Measurements from ENCODE around the gene ZP1.

ZP1 gene

GRCh38 chr11:60891103-60891741 is 23.9 kb downstream of the ZP1 start:
- Histone ChIP-seq H3K27me3 (replicated peaks; ENCODE audit: control insufficient read depth, insufficient read depth, low read length) (no peaks in the 10 kb centered on the region), H3K4me1 (ENCODE audit: control insufficient read depth, insufficient read depth, low read length) (no peaks in the 10 kb centered on the region), H3K36me3 (ENCODE audit: control insufficient read depth, insufficient read depth, low read length, severe bottlenecking) (peaks cover 43% of the 10 kb centered on the region), H3K9me3 (ENCODE audit: control insufficient read depth, low read length) (no peaks in the 10 kb centered on the region), H3K4me3 (ENCODE audit: low read length) (no peak overlapping the region), H3K9ac (ENCODE audit: low read length) (no peak overlapping the region)
- DNase-seq (ENCODE audit: low read depth): no peak

DNA sequence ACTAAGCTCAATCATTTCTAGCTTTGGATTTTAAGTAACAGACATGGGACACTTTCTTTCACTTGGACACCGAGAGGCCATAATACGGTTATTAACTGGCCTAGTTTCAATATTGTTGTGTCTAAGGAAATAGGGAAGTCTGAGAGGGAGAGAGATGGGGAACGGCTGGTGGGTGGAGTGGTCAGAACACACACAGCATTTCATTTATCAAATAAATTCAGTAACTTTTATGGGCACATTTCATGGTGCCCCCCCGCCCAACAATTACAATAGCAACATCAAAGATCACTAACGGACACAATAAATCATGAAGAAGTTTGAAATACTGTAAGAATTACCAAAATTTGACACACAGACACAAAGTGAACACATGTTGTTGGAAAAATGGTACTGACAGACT is 28.3 kb downstream of the ZP1 start:
- H3K9ac ChIP-seq (ENCODE audit: low read length): no peak overlapping the region
- no peaks in the 10 kb centered on the region for H3K9me3 ChIP-seq (ENCODE audit: control insufficient read depth, low read length)
- H3K4me3 ChIP-seq (ENCODE audit: low read length): no peak overlapping the region
- H3K27me3 ChIP-seq (replicated peaks; ENCODE audit: control insufficient read depth, insufficient read depth, low read length): no peaks in the 10 kb centered on the region
- no peaks in the 10 kb centered on the region for H3K4me1 ChIP-seq (ENCODE audit: control insufficient read depth, insufficient read depth, low read length)
- peaks cover 73% of the 10 kb centered on the region for H3K36me3 ChIP-seq (ENCODE audit: control insufficient read depth, insufficient read depth, low read length, severe bottlenecking)
- no peak for DNase-seq (ENCODE audit: low read depth)

GRCh38 chr11:60897496-60897895 is 30.2 kb downstream of the ZP1 start:
- DNase-seq (ENCODE audit: low read depth): no peak
- no peaks in the 10 kb centered on the region for H3K9me3 ChIP-seq (ENCODE audit: control insufficient read depth, low read length)
- no peaks in the 10 kb centered on the region for H3K4me1 ChIP-seq (ENCODE audit: control insufficient read depth, insufficient read depth, low read length)
- peaks cover 89% of the 10 kb centered on the region for H3K36me3 ChIP-seq (ENCODE audit: control insufficient read depth, insufficient read depth, low read length, severe bottlenecking)
- no peaks in the 10 kb centered on the region for H3K27me3 ChIP-seq (replicated peaks; ENCODE audit: control insufficient read depth, insufficient read depth, low read length)
- H3K4me3 ChIP-seq (ENCODE audit: low read length): no peak overlapping the region
- H3K9ac ChIP-seq (ENCODE audit: low read length): no peak overlapping the region

DNA sequence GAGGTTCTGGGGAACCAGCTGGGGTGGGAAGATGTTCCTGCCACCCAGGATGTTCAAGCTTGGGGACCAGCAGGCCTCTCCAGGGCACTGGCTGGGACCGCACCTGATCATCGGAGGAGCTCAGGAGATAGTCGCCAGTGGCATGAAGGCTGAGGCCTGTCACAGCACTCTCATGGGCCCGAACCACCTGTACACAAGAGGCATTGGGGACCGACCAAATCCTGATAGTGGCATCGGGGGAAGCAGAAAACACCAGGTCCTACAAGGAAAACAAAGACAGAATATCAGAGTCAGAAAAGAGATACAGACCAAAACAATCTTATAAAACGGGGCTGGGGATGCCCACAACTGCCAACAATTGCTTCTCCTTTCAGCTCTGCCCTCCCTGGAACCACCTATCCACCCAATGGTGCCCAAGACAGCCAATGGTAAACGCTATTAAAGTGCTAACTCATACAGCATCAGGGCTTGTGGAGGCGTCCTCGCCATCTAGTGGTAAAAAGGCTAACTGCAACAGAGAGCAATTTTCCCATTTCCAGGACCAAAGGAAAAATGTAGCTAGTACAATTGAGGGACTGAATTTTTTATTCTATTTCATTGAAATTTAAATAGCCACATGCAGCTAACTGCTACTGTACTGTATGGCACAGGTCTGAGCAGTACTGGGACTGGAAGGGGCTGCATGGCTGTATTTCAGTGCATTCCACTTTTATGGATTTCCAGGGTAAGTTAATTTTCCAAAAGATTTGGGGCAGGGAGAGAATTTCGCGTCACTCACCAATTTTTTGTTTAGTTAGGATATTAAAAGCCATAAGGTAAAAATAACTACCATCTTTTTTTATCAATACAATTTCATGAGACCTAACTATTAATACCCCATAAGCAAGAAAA is 31.9 kb downstream of the ZP1 start:
- Histone ChIP-seq H3K4me1 (ENCODE audit: control insufficient read depth, insufficient read depth, low read length) (peaks cover under 1% of the 10 kb centered on the region), H3K36me3 (ENCODE audit: control insufficient read depth, insufficient read depth, low read length, severe bottlenecking) (peaks cover 87% of the 10 kb centered on the region), H3K4me3 (ENCODE audit: low read length) (no peak overlapping the region), H3K27me3 (replicated peaks; ENCODE audit: control insufficient read depth, insufficient read depth, low read length) (no peaks in the 10 kb centered on the region), H3K9ac (ENCODE audit: low read length) (peak overlapping the region; percentile 3), H3K9me3 (ENCODE audit: control insufficient read depth, low read length) (no peaks in the 10 kb centered on the region)
- peak; percentile 84 for DNase-seq (ENCODE audit: low read depth)

- H3K36me3 ChIP-seq (ENCODE audit: control insufficient read depth, insufficient read depth, low read length, severe bottlenecking): peaks cover 80% of the 10 kb centered on the region
- peaks cover 7% of the 10 kb centered on the region for H3K4me1 ChIP-seq (ENCODE audit: control insufficient read depth, insufficient read depth, low read length)
- H3K27me3 ChIP-seq (replicated peaks; ENCODE audit: control insufficient read depth, insufficient read depth, low read length): no peaks in the 10 kb centered on the region
- no peaks in the 10 kb centered on the region for H3K9me3 ChIP-seq (ENCODE audit: control insufficient read depth, low read length)
- no peak overlapping the region for H3K9ac ChIP-seq (ENCODE audit: low read length)
- DNase-seq (ENCODE audit: low read depth): no peak
- H3K4me3 ChIP-seq (ENCODE audit: low read length): no peak overlapping the region
Observed at GRCh38 chr11:60899977-60900376, 32.6 kb downstream of the ZP1 start.

GRCh38 chr11:60900673-60901404 is 33.5 kb downstream of the ZP1 start:
- no peak overlapping the region for H3K4me3 ChIP-seq (ENCODE audit: low read length)
- H3K36me3 ChIP-seq (ENCODE audit: control insufficient read depth, insufficient read depth, low read length, severe bottlenecking): peaks cover 71% of the 10 kb centered on the region
- peaks cover 14% of the 10 kb centered on the region for H3K4me1 ChIP-seq (ENCODE audit: control insufficient read depth, insufficient read depth, low read length)
- H3K9me3 ChIP-seq (ENCODE audit: control insufficient read depth, low read length): no peaks in the 10 kb centered on the region
- no peak for DNase-seq (ENCODE audit: low read depth)
- no peaks in the 10 kb centered on the region for H3K27me3 ChIP-seq (replicated peaks; ENCODE audit: control insufficient read depth, insufficient read depth, low read length)
- H3K9ac ChIP-seq (ENCODE audit: low read length): no peak overlapping the region

DNA sequence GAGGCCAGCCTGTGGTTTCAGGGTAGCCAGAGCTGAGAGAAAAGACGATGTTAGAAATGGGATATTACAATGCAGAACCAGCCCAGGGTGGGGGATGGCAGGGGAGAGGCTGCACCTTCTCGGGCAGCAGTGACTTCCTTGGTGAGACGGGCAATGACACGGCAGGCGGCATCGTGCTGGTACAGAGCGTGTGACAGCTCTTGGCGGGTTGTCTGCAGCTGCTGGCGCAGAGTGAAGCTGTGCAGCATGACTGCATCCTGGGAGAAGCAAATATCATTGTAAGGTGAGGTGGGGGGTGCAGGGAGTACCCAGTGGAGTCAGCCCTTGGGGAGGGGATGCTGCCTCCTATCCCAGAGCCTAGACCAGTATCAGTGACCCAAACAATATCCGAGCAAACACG is 35.3 kb downstream of the ZP1 start:
- Histone ChIP-seq H3K4me3 (ENCODE audit: low read length) (no peak overlapping the region), H3K4me1 (ENCODE audit: control insufficient read depth, insufficient read depth, low read length) (peaks cover 14% of the 10 kb centered on the region), H3K36me3 (ENCODE audit: control insufficient read depth, insufficient read depth, low read length, severe bottlenecking) (peaks cover 53% of the 10 kb centered on the region), H3K9me3 (ENCODE audit: control insufficient read depth, low read length) (no peaks in the 10 kb centered on the region), H3K27me3 (replicated peaks; ENCODE audit: control insufficient read depth, insufficient read depth, low read length) (no peaks in the 10 kb centered on the region), H3K9ac (ENCODE audit: low read length) (no peak overlapping the region)
- DNase-seq (ENCODE audit: low read depth): no peak

GRCh38 chr11:60905047-60905446 is 37.7 kb downstream of the ZP1 start:
- no peaks in the 10 kb centered on the region for H3K9me3 ChIP-seq (ENCODE audit: control insufficient read depth, low read length)

DNA sequence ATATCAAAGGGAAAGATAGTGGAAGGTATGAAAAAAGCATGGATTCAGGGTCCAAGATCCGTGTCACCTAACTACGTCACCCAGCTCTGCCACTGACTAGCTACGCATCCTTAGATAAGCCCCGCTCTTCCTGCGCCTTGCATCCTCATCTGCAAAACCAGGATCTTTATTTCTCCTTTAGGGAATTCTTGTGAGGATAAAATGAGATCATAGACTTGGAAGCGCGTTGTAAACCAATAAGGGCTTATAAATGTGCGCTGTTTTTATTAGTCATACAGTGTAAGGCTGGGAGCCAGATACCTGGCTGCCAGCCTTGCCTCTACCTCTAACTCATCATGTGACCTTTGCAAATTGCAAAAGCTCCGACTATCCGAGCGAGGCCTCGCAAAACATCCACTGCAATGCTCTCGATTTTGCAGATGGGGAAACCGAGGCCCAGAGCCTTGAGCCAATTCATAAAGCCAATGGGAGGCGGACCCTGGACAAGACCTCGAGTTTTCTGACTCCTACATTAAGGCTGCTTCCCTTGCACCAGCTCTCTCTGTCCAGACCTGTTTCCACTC is 38.3 kb downstream of the ZP1 start:
- Histone ChIP-seq H3K9me3 (ENCODE audit: control insufficient read depth, low read length) (no peaks in the 10 kb centered on the region), H3K27me3 (replicated peaks; ENCODE audit: control insufficient read depth, insufficient read depth, low read length) (peaks cover 4% of the 10 kb centered on the region), H3K9ac (ENCODE audit: low read length) (peak overlapping the region; percentile 94), H3K4me1 (ENCODE audit: control insufficient read depth, insufficient read depth, low read length) (peaks cover 14% of the 10 kb centered on the region), H3K36me3 (ENCODE audit: control insufficient read depth, insufficient read depth, low read length, severe bottlenecking) (peaks cover 29% of the 10 kb centered on the region), H3K4me3 (ENCODE audit: low read length) (peak overlapping the region; percentile 96)
- DNase-seq (ENCODE audit: low read depth): peak; percentile 33

More at GRCh38 chr11:60905047-60905446, 37.7 kb downstream of the ZP1 start:
- peaks cover 14% of the 10 kb centered on the region for H3K4me1 ChIP-seq (ENCODE audit: control insufficient read depth, insufficient read depth, low read length)
- H3K27me3 ChIP-seq (replicated peaks; ENCODE audit: control insufficient read depth, insufficient read depth, low read length): peaks cover 4% of the 10 kb centered on the region
- peak overlapping the region; percentile 94 for H3K9ac ChIP-seq (ENCODE audit: low read length)
- H3K36me3 ChIP-seq (ENCODE audit: control insufficient read depth, insufficient read depth, low read length, severe bottlenecking): peaks cover 35% of the 10 kb centered on the region
- peak overlapping the region; percentile 96 for H3K4me3 ChIP-seq (ENCODE audit: low read length)
- DNase-seq (ENCODE audit: low read depth): peak; percentile 21

GRCh38 chr11:60906132-60906972 is 39.0 kb downstream of the ZP1 start, which contains the start of gene PRPF19:
Gene PRPF19 (minus strand): TSS chr11:60906585. CDS start chr11:60906382, 203 bp downstream.
- H3K9me3 ChIP-seq (ENCODE audit: control insufficient read depth, low read length): no peaks in the 10 kb centered on the region
- H3K36me3 ChIP-seq (ENCODE audit: control insufficient read depth, insufficient read depth, low read length, severe bottlenecking): peaks cover 23% of the 10 kb centered on the region
- H3K27me3 ChIP-seq (replicated peaks; ENCODE audit: control insufficient read depth, insufficient read depth, low read length): peaks cover 4% of the 10 kb centered on the region
- peak within 1 kb of the TSS; percentile 96 for H3K4me3 ChIP-seq (ENCODE audit: low read length)
- peaks cover 14% of the 10 kb centered on the region for H3K4me1 ChIP-seq (ENCODE audit: control insufficient read depth, insufficient read depth, low read length)
- DNase-seq (ENCODE audit: low read depth): peak; percentile 99
- H3K9ac ChIP-seq (ENCODE audit: low read length): peak within 1 kb of the TSS; percentile 94
